Stimulated activated CD8-positive, alpha-beta memory T cell treated with anti-CD3 and anti-CD28 coated beads, Interleukin-2, amount 100 ng/mL, for 48 hours (primary cell): ENCODE results near the gene SLC7A8.
A peak's percentile ranks its signal among the peaks of the same experiment; 100 is the strongest.

Experiments
- DNase-seq, 2 donors: peaks; one replicate each; pipeline ENCODE4 v3.0.0-alpha.2; 2020; ENCODE audit warnings: low read depth in 2 of 2

Gene SLC7A8

GRCh38 chr14:23130871-23131270, 52.6 kb downstream of the SLC7A8 start:
- DNase-seq, result no peak

- no peak for DNase-seq
Measured at GRCh38 chr14:23129759-23130316, 53.6 kb downstream of the SLC7A8 start.

- no peak for DNase-seq
Measured at GRCh38 chr14:23128969-23129758, 54.3 kb downstream of the SLC7A8 start.

- no peak for DNase-seq
Measured at GRCh38 chr14:23127861-23128260, 55.6 kb downstream of the SLC7A8 start.

GRCh38 chr14:23126548-23127278, 56.7 kb downstream of the SLC7A8 start:
- no peak for DNase-seq

GRCh38 chr14:23125933-23126524, 57.4 kb downstream of the SLC7A8 start:
- no peak for DNase-seq

GRCh38 chr14:23125011-23125410, 58.4 kb downstream of the SLC7A8 start:
- DNase-seq, result no peak

- DNase-seq, result no peak
Measured at GRCh38 chr14:23124337-23124954, 59.0 kb downstream of the SLC7A8 start.

DNA sequence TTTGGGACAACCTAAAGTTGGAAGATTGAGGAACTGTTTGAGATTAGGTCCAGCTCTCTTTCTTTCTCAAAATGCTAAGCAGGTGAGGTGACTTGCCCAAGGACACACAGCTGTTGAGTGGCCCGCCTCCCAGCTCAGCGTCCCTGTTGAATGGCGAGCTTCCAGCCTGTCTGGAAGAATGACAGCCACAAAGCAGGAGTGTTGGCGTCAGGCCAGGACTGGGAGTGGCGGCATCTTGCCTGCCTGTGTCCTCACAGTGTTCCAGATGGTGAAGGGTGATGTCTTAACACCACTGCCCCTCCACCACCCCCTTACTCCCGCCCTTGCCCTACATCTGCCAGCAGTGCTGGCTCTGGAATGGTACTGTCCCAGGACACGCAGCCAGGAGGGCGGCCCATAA, 60.0 kb downstream of the SLC7A8 start:
- no peak for DNase-seq

DNA sequence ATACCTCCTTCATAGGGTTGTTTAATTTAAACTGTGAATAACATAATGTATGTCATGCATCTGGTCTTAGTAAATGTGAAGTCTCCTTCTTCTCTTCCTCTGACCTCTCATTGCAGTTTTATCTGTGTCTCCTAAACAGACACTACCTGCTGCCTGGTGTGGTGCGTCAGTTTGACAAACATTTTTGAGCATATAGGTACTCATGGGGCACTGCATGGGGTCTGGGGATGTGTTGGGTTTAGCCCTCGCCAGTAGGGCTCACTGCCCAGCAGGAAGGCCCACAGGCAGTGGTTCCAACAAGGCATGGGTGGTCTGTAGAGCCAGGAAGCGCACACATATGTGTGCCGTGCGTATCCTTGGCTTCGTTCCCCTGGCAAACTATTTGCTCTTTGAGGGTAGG, 61.4 kb downstream of the SLC7A8 start:
- DNase-seq, result no peak

DNA sequence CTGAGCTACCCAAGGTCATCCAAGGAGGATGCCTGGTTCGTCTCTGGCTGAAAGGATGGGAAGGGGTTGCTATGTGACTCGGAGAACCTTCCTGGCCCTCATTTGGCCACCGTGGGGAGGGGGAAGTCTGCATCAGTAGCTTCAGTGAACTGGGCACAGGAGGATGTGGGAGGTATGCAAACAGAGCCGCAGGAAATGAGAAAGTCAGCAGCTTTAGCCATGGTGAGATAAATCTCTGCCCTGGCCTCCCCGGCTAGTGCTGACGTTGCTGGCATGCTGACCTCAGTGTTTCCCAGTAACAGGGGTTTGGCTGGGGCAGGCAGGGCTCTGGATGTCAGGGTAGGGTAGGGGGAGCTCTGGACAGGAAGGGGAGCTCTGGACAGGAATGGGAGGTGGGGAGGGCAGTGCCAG, 62.1 kb downstream of the SLC7A8 start:
- DNase-seq, result no peak

DNA sequence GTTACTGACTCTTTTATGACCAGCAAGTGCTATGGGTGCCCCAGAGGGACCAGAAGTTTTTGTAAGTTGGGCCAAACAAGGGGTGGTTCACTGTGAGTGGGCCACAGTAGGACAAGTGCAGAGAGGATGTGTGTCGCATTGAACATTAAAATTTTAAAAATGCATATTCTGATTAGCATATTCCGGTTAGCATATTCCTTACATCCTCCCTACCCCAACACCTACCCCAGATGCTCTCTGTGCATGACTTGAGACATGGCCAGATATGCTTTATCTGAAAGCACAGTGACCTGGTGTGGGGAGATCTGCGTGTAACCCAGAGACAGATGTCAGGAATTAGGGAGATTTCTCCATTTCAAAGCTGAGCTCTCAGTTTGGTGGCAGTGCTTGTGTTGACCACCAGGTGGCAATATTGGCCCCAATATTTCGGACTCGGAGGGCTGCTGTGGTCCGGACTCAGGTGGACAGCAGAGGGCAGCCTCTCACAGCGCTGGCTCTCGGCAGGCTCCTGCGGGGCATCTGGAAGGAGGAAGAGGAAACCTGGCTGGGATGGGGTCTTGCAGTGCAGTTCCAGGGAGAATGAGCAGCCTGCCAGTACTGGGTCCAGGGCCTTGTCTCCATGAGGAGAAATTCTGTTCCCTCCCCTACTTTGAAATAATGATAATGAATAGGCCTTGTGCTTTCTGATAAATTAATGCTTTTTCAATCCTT, 62.8 kb downstream of the SLC7A8 start:
- peak; percentile 65 to 76 for DNase-seq

DNA sequence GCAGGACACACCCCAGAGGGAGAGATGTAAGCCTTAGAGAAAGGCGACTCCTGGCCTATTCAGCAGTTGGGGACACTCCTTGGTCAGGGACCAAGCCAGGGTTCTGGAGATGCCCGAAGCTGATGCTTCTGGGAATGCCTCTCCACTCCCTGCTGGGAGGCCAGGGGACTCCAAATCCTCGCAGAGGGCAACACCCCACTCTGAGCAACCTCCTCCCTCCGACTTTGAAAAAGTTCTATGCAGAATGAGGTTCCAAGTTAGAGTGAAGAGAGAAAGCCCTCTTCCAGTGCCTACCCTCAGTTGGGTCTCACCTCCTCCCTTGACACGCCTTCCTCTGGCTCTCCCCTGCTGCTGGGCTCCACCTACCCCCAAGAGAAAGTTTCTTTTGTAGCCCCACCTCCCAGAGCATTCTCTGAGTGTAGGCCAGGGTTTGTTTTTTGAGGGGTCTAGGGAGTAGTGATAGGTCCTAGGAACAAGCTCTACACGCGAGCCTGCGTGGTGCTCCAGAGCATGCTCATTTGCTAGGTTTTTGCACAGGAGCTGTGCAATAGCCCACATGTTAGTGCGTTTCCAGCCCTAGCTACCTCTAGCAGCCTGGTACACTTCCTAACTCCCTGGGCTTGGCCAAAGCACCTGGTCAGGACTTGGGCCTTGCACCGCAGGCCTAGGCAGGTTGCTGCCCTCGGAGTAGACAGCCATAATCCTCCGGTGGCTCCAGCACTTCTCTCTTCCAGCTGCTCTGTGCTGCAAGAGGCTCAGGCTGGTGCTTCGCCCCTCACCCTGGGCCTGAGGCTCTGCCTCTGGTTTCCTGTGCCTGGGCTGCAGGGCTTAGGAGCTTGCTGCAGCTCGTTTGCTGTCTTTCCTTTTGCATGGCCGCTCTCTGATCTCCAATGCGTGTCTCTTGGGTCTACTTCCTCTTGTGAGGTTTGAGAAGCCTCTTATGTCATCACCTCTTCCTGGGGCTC, 63.8 kb downstream of the SLC7A8 start:
- no peak for DNase-seq

- DNase-seq, result no peak
Measured at GRCh38 chr14:23118506-23119362, 64.7 kb downstream of the SLC7A8 start, which contains the start of gene CEBPE. CEBPE (minus strand) TSS chr14:23119255; CDS start chr14:23119091, 164 bp downstream.

GRCh38 chr14:23117371-23118020, 66.0 kb downstream of the SLC7A8 start:
- DNase-seq, result no peak

GRCh38 chr14:23115918-23116317, 67.5 kb downstream of the SLC7A8 start:
- DNase-seq, result no peak

DNA sequence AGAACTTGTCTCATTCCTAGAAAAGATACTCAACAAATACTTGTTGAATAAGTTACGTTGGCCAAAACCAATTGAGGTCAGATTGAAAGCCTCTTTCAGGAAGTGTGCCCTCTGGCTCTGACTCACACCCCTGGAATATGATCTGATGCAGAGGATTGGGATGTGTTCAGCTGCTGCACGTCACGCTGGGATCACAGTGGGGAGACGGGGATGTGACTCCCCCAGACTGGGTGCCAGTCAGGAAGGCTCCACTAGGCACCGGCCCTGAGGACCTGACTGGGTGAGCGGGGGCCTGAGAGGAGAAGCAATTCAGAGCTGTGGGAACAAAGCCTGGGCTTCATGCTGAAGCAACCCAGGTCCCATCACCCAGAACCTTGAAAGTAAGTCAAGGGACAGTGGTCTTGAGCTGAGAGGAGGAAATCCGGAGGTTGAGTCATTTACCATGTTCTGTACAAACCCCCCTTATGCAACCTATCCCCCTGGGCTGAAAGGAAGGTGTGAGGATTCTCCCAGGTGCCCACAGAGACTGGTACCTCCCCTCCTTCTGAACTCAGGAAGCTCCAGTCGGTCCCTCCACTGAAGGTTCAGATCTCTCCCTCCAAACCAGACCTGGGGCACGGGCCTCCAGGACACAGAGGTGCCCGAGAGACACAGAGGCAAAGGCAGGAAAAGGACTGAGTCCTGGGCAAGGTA, 68.3 kb downstream of the SLC7A8 start:
- no peak for DNase-seq

GRCh38 chr14:23114669-23115038, 68.8 kb downstream of the SLC7A8 start:
- DNase-seq, result no peak
